ENCODE data around the gene COL4A1.

Gene COL4A1

DNA sequence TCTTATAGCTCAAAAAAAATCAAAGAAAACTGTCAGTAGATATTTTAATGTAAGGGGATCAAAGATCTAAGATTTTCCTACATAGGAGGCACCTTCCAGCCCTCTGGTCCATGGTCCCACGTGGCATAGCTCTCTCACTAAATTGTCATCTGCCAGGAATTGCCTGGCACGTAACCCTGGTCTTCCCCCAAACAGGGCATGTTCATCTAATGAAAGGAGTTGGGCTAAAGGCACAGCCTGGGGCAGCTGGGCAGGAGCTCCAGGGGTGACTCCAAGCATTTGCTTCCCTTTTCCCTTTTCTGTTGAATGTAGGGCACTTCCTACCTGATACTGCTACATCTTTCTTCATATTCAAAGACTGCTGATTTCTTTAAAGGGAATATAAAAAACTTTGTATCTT, 148.7 kb downstream of the COL4A1 start:
- Histone ChIP-seq H3K4me1 (ENCODE audit: insufficient read depth, low read length, poor library complexity, severe bottlenecking) (no peaks in the 10 kb centered on the region), H4K20me1 (ENCODE audit: insufficient read depth, low read length, poor library complexity, severe bottlenecking) (no peaks in the 10 kb centered on the region), H2AFZ (ENCODE audit: low read length) (no peak overlapping the region), H3K79me2 (ENCODE audit: insufficient read depth, low read length) (no peaks in the 10 kb centered on the region), H3K9me2 (replicated peaks; ENCODE audit: low read depth, low read length) (no peaks in the 10 kb centered on the region), H3K4me2 (ENCODE audit: low read depth, low read length, poor library complexity, severe bottlenecking) (no peak overlapping the region), H3K9ac (ENCODE audit: low read depth, low read length, poor library complexity, severe bottlenecking) (no peak overlapping the region), H3K4me3 (ENCODE audit: low read length, poor library complexity, severe bottlenecking) (no peak overlapping the region), H3K9me3 (ENCODE audit: insufficient read depth, low read depth, low read length) (no peaks in the 10 kb centered on the region), H3K27me3 (ENCODE audit: insufficient read depth, low read length, poor library complexity, severe bottlenecking) (no peaks in the 10 kb centered on the region), H3K36me3 (ENCODE audit: insufficient read depth, low read length) (no peaks in the 10 kb centered on the region), H3F3A (ENCODE audit: low read depth) (no peaks in the 10 kb centered on the region)
- TF ChIP-seq, protein P1, sequence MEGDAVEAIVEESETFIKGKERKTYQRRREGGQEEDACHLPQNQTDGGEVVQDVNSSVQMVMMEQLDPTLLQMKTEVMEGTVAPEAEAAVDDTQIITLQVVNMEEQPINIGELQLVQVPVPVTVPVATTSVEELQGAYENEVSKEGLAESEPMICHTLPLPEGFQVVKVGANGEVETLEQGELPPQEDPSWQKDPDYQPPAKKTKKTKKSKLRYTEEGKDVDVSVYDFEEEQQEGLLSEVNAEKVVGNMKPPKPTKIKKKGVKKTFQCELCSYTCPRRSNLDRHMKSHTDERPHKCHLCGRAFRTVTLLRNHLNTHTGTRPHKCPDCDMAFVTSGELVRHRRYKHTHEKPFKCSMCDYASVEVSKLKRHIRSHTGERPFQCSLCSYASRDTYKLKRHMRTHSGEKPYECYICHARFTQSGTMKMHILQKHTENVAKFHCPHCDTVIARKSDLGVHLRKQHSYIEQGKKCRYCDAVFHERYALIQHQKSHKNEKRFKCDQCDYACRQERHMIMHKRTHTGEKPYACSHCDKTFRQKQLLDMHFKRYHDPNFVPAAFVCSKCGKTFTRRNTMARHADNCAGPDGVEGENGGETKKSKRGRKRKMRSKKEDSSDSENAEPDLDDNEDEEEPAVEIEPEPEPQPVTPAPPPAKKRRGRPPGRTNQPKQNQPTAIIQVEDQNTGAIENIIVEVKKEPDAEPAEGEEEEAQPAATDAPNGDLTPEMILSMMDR (conservative IDR thresholded peaks at IDR 0.05; ENCODE audit: low read length), result no peak

DNA sequence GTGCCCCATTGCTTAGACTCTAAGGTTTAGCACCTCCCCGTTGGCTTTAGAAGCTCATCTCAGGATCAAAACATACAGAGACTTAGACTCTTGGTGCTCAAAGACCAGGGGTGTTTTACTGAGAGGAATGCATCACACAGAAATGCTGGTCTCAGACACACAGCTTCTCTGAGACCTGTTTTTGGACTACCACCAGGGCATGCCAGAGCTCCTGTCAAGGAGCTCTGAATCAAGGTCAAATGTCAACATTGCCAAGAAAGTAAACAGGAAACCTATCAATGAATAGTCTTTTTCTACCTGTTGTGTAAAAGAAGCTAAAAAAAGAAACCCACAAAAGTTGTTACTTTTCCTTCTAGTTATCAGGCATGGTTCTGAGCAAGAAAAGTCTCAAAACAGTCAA, 149.2 kb downstream of the COL4A1 start:
- TF ChIP-seq, protein P1 (conservative IDR thresholded peaks at IDR 0.05; ENCODE audit: low read length), result no peak
- TF ChIP-seq EZH2phosphoT487 (IDR thresholded peaks at IDR 0.05; ENCODE audit: borderline replicate concordance), result no peak
- no peak overlapping the region for H3K4me3 ChIP-seq (ENCODE audit: low read length, poor library complexity, severe bottlenecking)
- H3K4me1 ChIP-seq (ENCODE audit: insufficient read depth, low read length, poor library complexity, severe bottlenecking), result no peaks in the 10 kb centered on the region
- no peak overlapping the region for H2AFZ ChIP-seq (ENCODE audit: low read length)
- H3K4me2 ChIP-seq (ENCODE audit: low read depth, low read length, poor library complexity, severe bottlenecking), result no peak overlapping the region
- no peaks in the 10 kb centered on the region for H3K9me3 ChIP-seq (ENCODE audit: insufficient read depth, low read depth, low read length)
- no peaks in the 10 kb centered on the region for H3K27me3 ChIP-seq (ENCODE audit: insufficient read depth, low read length, poor library complexity, severe bottlenecking)
- no peaks in the 10 kb centered on the region for H4K20me1 ChIP-seq (ENCODE audit: insufficient read depth, low read length, poor library complexity, severe bottlenecking)
- H3K36me3 ChIP-seq (ENCODE audit: insufficient read depth, low read length), result no peaks in the 10 kb centered on the region
- no peaks in the 10 kb centered on the region for H3K9me2 ChIP-seq (replicated peaks; ENCODE audit: low read depth, low read length)
- no peaks in the 10 kb centered on the region for H3F3A ChIP-seq (ENCODE audit: low read depth)
- H3K79me2 ChIP-seq (ENCODE audit: insufficient read depth, low read length), result no peaks in the 10 kb centered on the region
- no peak overlapping the region for H3K9ac ChIP-seq (ENCODE audit: low read depth, low read length, poor library complexity, severe bottlenecking)

DNA sequence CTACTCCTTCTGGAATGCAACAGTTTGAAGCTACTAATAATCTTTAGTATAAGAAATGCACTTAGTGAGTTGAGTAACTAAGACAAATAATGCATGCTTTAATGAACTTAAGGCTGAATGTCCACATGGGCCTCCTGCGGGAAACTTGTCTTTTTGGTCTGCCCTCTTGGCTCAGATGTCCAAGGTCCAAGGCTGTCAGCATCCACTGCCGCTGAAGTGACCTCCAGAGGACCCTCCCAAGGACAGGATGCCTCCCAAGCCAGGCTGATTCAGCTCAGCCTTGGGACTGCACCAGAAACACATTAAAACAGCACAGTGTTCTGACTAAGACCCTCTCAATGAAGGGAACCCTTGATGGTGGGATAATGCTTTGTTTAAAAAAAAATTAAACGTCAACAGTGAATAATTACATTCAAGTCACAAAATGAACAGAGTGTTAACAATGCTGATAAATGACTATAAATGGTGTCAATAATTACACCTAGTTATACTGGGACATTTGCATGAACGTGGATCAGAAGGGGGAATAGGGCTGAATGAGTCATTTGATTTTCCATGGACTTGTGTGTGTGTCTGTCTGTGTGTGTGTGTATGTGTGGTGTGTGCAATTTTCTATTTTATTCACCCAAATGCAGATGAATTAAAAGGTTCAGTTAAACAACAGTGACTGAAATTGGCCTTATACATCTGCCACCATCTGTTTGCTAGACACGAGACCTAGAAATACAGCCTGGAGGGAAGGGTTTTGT, 150.5 kb downstream of the COL4A1 start:
- Histone ChIP-seq H3K4me2 (ENCODE audit: low read depth, low read length, poor library complexity, severe bottlenecking) (no peak overlapping the region), H3K79me2 (ENCODE audit: insufficient read depth, low read length) (no peaks in the 10 kb centered on the region), H3K27me3 (ENCODE audit: insufficient read depth, low read length, poor library complexity, severe bottlenecking) (no peaks in the 10 kb centered on the region), H3K9me3 (ENCODE audit: insufficient read depth, low read depth, low read length) (no peaks in the 10 kb centered on the region), H3F3A (ENCODE audit: low read depth) (no peaks in the 10 kb centered on the region), H3K36me3 (ENCODE audit: insufficient read depth, low read length) (no peaks in the 10 kb centered on the region), H4K20me1 (ENCODE audit: insufficient read depth, low read length, poor library complexity, severe bottlenecking) (no peaks in the 10 kb centered on the region), H2AFZ (ENCODE audit: low read length) (no peak overlapping the region), H3K4me1 (ENCODE audit: insufficient read depth, low read length, poor library complexity, severe bottlenecking) (no peaks in the 10 kb centered on the region), H3K4me3 (ENCODE audit: low read length, poor library complexity, severe bottlenecking) (no peak overlapping the region), H3K9ac (ENCODE audit: low read depth, low read length, poor library complexity, severe bottlenecking) (no peak overlapping the region), H3K9me2 (replicated peaks; ENCODE audit: low read depth, low read length) (no peaks in the 10 kb centered on the region)
- TF ChIP-seq EZH2phosphoT487 (IDR thresholded peaks at IDR 0.05; ENCODE audit: borderline replicate concordance), result no peak
- TF ChIP-seq, protein P1 (conservative IDR thresholded peaks at IDR 0.05; ENCODE audit: low read length), result no peak

Data from Loucy (cell line).